GM19023 (cell line): Measurements from ENCODE around the gene MN1.

Experiments used
- ATAC-seq: cut with Tn5 transposase; IDR thresholded peaks from one replicate; pipeline ENCODE4 v1.9.1; 2021; ENCODE audit warnings: mild to moderate bottlenecking, moderate library complexity; ENCODE audit not compliant: unreplicated experiment

MN1 gene

GRCh38 chr22:27800250-27801201 lies 1.0 kb downstream of the MN1 start:
- no peak for ATAC-seq

DNA sequence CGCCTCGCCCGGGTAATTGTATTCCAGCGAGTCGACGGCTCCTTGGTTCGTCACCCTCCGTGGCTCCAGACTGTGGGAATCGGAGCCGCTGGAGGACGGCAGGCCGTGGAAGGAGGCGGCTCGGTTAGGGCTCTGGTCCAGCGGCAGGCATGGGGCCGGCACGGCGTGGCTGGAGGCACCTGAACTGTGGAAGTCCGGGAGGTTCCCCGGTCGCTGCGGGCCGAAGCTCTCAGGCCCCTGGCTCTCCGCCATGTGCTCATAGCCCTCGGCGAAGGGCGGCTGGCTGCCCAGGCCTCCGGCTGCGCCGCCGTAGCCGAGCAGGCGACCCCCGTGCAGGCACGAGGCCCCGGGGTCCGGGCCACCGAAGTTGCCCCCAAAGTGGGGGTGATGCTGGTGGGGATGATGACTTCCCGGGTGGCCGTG lies 1.7 kb downstream of the MN1 start:
- ATAC-seq = no peak

DNA sequence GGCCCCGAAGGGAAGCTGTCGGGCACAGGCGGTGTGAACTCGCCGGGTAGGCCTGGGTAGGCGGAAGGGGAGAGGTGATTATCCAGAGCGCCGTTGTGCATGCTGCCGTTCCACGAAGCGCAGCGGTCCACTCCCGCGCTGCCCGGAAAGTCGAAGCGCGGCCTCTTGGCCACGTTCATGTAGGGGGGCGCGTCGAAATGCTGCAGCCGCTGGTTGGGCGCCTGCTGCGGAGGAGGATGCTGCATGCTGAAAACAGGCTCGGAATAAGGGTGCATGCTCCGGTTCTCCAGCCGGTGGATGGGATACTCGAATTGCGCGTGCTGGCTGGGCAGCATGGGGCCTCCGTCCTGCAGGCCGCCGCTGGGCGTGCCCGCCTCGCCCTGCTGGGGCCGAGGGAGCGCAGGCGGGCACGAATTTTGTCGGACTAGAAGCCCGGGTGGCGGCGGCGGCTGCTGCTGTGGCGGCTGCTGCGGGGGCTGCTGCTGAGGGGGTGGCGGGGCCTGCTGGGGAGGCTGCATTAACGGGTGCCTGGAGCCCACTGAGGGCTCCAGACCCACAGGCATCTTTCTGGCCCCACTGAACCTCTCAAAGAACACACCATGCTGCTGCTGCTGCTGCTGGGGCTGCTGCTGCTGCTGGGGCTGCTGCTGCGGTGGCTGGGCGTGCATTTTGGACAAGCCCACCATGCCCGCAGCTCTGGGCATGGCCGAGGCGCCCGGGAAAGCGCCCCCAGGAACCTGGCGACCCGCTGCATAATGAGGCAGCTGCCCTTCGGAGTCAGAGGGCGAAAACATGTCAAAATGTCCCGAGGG lies 2.3 kb downstream of the MN1 start:
- no peak for ATAC-seq

DNA sequence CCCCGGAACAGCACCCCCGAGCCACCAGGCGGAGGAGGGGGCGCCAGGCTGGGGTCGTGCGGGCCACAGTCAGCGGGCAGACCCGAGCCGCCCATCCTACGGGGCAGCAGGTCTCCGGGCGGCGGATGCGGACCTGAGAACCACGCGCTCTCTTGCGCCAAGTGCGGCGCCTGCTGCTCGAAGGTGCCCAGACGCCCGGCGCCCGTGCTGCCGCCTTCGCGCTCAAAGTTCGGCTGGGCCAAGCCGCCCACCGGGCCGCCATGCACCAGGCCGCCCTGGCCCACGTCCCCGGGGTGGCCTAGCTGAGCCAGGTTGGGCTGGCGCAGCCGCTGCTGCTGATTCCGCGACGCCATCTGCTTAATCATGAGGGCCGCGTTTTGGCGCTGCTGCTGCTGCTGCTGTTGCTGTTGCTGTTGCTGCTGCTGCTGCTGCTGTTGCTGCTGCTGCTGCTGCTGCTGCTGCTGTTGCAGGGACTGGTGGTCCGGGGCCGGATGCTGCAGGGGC lies 3.0 kb downstream of the MN1 start:
- ATAC-seq = no peak

- ATAC-seq = no peak
Measured at GRCh38 chr22:27797520-27798391, 3.8 kb downstream of the MN1 start.

GRCh38 chr22:27796829-27797519 lies 4.6 kb downstream of the MN1 start:
- ATAC-seq = no peak

- no peak for ATAC-seq
Measured at GRCh38 chr22:27795696-27796517, 5.6 kb downstream of the MN1 start.

GRCh38 chr22:27795053-27795452 lies 6.5 kb downstream of the MN1 start:
- no peak for ATAC-seq

GRCh38 chr22:27794226-27794625 lies 7.3 kb downstream of the MN1 start:
- ATAC-seq = no peak

- ATAC-seq = no peak
Measured at GRCh38 chr22:27793576-27793975, 8.0 kb downstream of the MN1 start.

GRCh38 chr22:27792452-27793161 lies 8.9 kb downstream of the MN1 start:
- no peak for ATAC-seq

GRCh38 chr22:27791859-27792241 lies 9.7 kb downstream of the MN1 start:
- ATAC-seq = no peak

DNA sequence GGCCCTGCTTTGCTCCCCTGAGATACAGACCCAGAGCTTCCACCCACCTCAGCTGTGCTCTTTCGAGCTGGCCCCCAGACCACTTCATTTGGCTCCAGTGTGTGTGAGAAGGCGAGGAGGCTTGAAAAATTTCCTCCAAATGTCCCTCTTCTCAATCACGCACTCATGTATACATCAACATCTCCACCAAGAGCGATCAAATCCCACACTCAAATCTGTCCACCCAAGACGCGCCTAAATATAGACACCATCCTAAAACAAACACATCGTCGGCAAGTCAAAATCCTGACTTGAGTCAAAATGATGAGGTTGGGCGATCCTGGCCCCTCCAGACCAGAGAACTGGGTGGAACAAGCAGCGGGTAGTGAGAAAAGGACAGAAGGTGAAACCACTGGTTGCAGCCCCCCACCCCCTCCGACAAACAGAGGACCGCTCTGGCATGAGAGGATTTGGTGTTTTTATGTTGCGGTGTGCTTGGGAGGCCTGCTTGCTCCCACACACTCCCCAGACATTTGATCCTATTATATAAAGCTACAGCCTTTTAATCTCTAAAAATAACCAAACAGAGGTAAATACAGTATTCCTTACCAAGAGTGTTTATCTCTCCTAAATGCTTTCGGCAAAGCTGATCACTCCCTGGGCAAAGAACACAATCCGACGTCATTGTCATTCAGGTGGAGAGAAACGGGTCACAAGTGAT lies 10.2 kb downstream of the MN1 start:
- ATAC-seq = no peak

DNA sequence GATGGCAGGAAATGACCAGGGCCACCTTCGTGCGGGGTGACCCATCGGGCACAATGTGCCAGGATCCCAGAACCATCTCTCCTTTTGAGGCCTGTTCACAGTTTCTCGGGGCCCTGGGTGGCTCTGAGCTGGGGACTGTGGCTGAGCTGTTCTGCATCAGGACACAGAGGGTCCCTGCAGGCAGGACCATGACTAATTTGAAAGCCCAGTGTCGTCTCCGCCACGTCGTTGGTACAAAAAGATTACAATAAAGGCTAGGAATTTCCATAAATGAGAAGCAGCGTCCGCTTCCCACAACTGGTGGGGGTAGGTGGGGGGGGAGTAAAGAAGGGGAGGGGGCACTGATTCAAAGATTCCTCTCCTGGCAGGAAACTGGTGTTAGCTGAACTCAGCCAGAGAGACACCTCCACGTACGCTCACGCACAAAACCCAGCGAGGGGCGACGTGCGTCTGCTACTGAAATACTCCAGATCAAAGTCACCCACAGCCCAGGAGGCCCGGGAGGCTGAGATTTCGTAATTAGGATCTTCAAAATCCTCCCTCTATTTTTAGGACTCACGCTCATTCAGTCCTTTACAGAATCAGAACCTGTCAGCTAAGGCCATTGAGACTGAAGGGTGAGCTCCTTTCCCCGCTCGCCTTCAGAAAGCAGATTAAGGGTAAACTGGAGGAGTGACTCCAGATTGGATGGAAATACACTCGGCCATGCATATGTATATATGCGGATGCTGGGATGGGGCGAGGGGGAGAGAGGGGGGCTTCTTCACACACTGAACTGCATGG lies 11.0 kb downstream of the MN1 start:
- ATAC-seq = no peak

GRCh38 chr22:27788500-27789288 lies 12.9 kb downstream of the MN1 start:
- ATAC-seq = no peak

DNA sequence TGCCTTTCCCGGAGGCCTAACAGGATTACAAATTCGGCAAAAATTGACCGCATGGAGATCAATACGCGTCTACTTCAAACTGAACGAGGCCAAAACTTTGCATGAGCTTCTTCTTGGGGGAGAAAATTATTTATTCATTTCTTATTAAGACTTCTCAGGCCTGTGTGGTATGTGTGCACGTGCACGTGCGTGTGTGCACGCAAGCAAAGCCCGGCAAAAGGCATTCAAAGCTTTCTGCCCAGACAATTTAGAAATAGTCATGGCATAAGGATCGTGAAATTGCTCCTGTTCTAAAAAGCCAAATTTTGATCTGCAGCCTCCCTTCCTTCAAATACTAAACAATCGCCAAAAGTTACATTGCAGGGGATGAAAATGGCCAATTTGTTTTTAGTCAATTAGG lies 14.6 kb downstream of the MN1 start:
- ATAC-seq = no peak
